Activated naive CD4-positive, alpha-beta T cell treated with anti-CD3 and anti-CD28 coated beads, Interleukin-2, amount 50 U/mL, for 72 hours (primary cell): ENCODE measurements around the gene C1QL4. TPM values are rescaled to one million over a fixed set of nuclear protein-coding genes. Genes with fewer than 3 reads are reported as not detected.

Experiments
- ATAC-seq, 2 donors: fragments of 150-1000 bp; cut with Tn5 transposase; 2 replicates each; pipeline ENCODE4 v1.10.0; 2021; ENCODE audit warnings: mild to moderate bottlenecking in 2 of 2, moderate library complexity in 2 of 2
- DNase-seq, 2 donors: peaks; one replicate each; pipeline ENCODE4 v3.0.0; 2021 to 2022; ENCODE audit warnings: low spot score in 2 of 2
- H3K27ac Mint-ChIP-seq, 2 donors: one replicate each; pipeline ENCODE4 v1.8.0; 2022; ENCODE audit warnings: mild to moderate bottlenecking in 2 of 2, mixed read lengths in 2 of 2
- H3K36me3 Mint-ChIP-seq, 2 donors: one replicate each; pipeline ENCODE4 v1.8.0; 2022; ENCODE audit warnings: mixed read lengths in 2 of 2
- H3K9me3 Mint-ChIP-seq, 2 donors: one replicate each; pipeline ENCODE4 v1.8.0; 2022; ENCODE audit warnings: mixed read lengths in 2 of 2
- total RNA-seq, 2 donors: library from RNA; stranded (reverse); gene quantifications; one replicate each; pipeline ENCODE4 v1.2.3, GENCODE V29; 2022

The C1QL4 gene
- total RNA-seq, 2 donors from 2014 or later = not detected

DNA sequence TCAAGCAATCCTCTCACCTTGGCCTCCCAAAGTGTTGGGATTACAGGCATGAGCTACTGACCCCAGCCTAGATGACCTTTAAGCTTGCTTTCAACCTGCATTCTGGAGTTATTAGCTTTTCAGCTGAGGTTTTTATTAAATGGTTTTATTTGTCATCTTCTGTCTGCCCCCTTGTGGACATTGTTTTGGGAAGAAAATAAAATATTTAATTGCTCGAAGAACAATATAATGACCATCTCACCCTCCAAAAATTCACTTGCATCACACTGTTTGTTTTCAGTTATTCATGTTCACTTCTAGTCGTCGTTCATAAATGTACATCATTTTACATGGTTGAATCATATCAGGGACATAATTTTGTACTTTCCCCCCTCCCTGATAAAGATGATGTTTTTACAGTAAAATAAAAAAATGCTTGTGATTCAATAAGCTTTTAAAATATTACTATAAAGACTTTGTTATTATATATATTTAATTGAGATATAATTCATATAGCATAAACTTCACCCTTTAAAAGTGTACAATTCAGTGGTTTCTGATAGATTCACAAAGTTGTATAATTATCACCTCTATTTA is 20.2 kb upstream of the C1QL4 start:
- H3K36me3 Mint-ChIP-seq = no peaks in the 10 kb centered on the region
- DNase-seq (no peak), ATAC-seq (no peak)
- H3K9me3 Mint-ChIP-seq = no peaks in the 10 kb centered on the region
- no peak overlapping the region for H3K27ac Mint-ChIP-seq

GRCh38 chr12:49355913-49356312 is 18.9 kb upstream of the C1QL4 start:
- DNase-seq (no peak), ATAC-seq (no peak)
- Mint-ChIP-seq H3K36me3 (no peaks in the 10 kb centered on the region), H3K27ac (no peak overlapping the region), H3K9me3 (no peaks in the 10 kb centered on the region)

DNA sequence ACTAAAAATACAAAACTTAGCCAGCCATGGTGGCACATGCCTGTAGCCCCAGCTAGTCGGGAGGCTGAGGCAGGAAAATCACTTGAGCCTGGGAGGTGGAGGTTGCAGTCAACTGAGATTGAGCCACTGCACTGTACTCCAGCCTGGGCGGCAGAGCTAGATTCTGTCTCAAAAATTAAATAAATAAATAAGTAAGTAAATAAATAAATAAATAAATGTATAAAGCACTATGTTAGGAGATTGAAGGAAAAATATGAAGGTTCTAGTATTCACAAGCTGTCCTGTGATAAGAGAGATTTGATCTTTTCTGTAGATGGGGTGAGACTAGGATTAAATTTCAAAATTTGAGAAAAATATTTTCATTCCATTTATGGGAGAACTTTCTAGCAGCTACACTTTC is 15.4 kb upstream of the C1QL4 start:
- ATAC-seq (no peak), DNase-seq (no peak)
- H3K9me3 Mint-ChIP-seq = no peaks in the 10 kb centered on the region
- no peaks in the 10 kb centered on the region for H3K36me3 Mint-ChIP-seq
- no peak overlapping the region for H3K27ac Mint-ChIP-seq

DNA sequence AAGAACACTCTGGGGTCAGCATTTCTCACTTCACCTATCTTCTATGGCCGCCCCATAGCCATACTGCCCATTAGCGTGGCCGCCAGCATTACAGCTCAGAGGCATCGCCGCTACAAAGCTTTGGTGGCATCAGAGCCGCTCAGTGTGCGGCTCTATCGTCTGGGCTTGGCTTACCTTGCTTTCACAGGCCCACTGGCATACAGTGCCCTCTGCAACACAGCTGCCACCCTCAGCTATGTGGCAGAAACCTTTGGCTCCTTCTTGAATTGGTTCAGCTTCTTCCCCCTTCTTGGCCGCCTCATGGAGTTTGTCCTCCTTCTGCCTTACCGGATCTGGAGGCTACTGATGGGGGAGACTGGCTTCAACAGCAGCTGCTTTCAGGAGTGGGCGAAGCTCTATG is 12.3 kb upstream of the C1QL4 start:
- no peaks in the 10 kb centered on the region for H3K36me3 Mint-ChIP-seq
- no peak overlapping the region for H3K27ac Mint-ChIP-seq
- no peak for DNase-seq
- ATAC-seq = no peak
- no peaks in the 10 kb centered on the region for H3K9me3 Mint-ChIP-seq

- H3K9me3 Mint-ChIP-seq = no peaks in the 10 kb centered on the region
- H3K36me3 Mint-ChIP-seq = no peaks in the 10 kb centered on the region
- no peak for DNase-seq
- no peak for ATAC-seq
- H3K27ac Mint-ChIP-seq = no peak overlapping the region
Measured at GRCh38 chr12:49348781-49349180, 11.8 kb upstream of the C1QL4 start.

DNA sequence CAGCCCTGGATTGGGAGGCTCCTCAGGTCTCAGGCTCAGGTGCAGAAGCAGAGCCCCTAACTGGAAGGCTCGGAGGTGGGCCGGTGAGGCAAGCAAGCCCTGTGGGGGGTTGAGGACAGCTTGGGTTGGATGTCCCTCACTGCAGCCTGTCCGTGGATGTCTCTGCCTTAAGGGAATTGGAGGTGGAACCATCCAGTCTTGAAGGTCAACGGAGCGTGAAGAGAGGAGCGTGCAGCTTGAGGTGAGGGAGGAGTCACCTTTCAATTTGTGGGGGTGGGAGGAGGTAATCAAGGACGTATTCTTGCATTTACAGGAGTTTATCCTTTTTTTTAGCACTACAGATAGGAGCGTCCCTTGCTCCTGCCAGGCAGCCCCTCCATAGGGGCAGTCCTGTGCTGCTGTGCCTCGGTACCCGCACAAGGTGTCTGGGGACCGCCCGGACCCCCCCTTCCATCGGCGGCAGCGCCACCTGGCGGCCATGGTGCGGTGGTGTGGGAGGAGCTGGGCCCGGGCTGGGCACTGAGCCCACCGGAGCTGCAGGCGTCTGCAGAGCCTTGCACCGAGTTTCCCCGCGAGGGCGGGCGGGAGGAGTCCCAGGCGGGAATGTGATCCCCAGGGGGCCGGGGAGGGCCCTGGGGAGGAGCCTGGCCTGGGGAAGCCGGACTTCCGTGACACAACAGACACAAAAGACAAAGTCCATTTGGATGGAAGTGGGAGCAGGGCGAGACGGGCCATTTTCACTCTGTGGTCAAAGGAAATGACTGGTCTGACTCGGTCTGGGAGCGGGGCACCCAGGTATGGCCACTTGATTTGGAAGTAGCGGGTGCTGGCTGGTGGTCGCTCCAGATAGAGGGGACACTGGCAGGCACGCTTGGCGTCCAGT is 10.6 kb upstream of the C1QL4 start:
- H3K36me3 Mint-ChIP-seq = no peaks in the 10 kb centered on the region
- peak; percentile 66 to 93 for DNase-seq
- no peak overlapping the region for H3K27ac Mint-ChIP-seq
- no peaks in the 10 kb centered on the region for H3K9me3 Mint-ChIP-seq
- peak; percentile 74 to 79 for ATAC-seq

GRCh38 chr12:49346659-49347310 is 9.8 kb upstream of the C1QL4 start, which contains the start of gene DNAJC22:
Gene DNAJC22, plus strand, starts transcription at chr12:49346888. Its CDS starts 1,985 bp downstream, at chr12:49348873.
- Mint-ChIP-seq H3K27ac (no peak within 1 kb of the TSS), H3K36me3 (no peaks in the 10 kb centered on the region), H3K9me3 (no peaks in the 10 kb centered on the region)
- DNase-seq (peak in 1 of 2 donors; percentile 55), ATAC-seq (peak in 1 of 2 donors; percentile 15)

- ATAC-seq = no peak
- peak in 1 of 2 donors; percentile 47 for DNase-seq
- Mint-ChIP-seq H3K27ac (no peak overlapping the region), H3K9me3 (no peaks in the 10 kb centered on the region), H3K36me3 (no peaks in the 10 kb centered on the region)
Measured at GRCh38 chr12:49345825-49346658, 9.1 kb upstream of the C1QL4 start.

DNA sequence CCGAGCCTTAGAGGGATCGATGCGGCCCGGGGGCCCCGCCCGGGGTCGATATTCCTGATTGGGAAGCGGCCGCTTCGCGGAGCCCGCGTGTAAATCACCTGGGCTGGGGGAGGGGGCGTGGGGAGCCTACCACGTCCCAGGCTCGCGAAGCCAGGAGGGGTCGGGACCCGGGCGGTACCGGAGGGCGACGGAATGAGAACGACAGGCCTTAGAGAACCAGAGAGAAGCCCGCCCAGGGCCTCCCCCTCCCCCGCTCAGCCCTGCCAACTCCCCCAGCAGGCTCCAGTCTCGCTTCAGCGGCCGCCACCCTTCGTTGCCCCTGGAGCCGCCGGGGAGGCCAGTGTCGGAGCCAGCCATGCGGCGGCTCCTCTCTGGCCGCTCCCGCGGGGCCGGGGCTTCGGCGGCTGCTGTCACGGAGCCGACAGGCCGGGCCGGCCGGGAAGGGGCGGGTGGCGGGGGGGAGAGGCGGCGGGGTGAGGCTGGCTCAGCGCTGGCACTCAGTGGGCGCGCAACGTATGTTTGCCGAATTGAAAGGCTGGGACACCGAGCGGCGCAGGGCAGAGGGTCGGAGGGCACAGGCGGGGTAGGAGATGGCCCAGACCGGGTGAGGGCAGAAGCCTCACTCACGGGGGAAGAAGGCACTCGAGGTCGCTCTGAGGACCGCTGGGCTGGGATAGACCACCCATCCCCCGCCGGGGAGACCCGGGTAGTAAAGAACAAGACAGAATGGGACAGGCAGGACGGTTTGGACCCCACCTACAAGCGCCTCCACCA is 8.2 kb upstream of the C1QL4 start:
- Mint-ChIP-seq H3K9me3 (no peaks in the 10 kb centered on the region), H3K36me3 (no peaks in the 10 kb centered on the region), H3K27ac (no peak overlapping the region)
- ATAC-seq (no peak), DNase-seq (peak in 1 of 2 donors; percentile 54)

- no peaks in the 10 kb centered on the region for H3K36me3 Mint-ChIP-seq
- ATAC-seq (no peak), DNase-seq (peak in 1 of 2 donors; percentile 16)
- H3K9me3 Mint-ChIP-seq = no peaks in the 10 kb centered on the region
- H3K27ac Mint-ChIP-seq = no peak overlapping the region
Measured at GRCh38 chr12:49344486-49345050, 7.6 kb upstream of the C1QL4 start.

GRCh38 chr12:49342914-49343731 is 6.1 kb upstream of the C1QL4 start:
- ATAC-seq (peak; percentile 55 to 75), DNase-seq (no peak)
- Mint-ChIP-seq H3K36me3 (no peaks in the 10 kb centered on the region), H3K9me3 (no peaks in the 10 kb centered on the region), H3K27ac (no peak overlapping the region)

- H3K27ac Mint-ChIP-seq = no peak overlapping the region
- DNase-seq (peak; percentile 75 to 89), ATAC-seq (peak; percentile 72 to 82)
- H3K36me3 Mint-ChIP-seq = no peaks in the 10 kb centered on the region
- no peaks in the 10 kb centered on the region for H3K9me3 Mint-ChIP-seq
Measured at GRCh38 chr12:49342066-49342913, 5.3 kb upstream of the C1QL4 start.

DNA sequence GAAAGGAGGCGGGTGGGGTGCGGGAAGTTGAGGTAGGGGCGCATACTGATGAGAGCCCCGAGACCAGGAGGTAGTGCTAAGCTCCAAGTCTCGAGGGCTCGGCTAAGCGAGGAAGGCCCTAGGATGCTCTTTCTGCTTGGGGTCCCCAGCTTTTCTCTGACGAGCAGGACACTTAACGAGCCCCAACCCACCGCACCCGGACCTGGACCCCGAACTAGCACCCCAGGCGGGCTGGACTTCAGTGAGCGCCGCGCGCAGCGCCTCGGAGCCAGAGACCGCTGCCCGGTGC is 4.7 kb upstream of the C1QL4 start:
- ATAC-seq (no peak), DNase-seq (no peak)
- Mint-ChIP-seq H3K27ac (no peak overlapping the region), H3K9me3 (no peaks in the 10 kb centered on the region), H3K36me3 (no peaks in the 10 kb centered on the region)

GRCh38 chr12:49340971-49341776 is 4.2 kb upstream of the C1QL4 start:
- Mint-ChIP-seq H3K9me3 (no peaks in the 10 kb centered on the region), H3K27ac (no peak overlapping the region), H3K36me3 (no peaks in the 10 kb centered on the region)
- ATAC-seq (no peak), DNase-seq (peak in 1 of 2 donors; percentile 44)
